A673 (cell line): ENCODE results near the gene SETD3. TPM values are rescaled to one million over a fixed set of nuclear protein-coding genes. Genes with fewer than 3 reads are reported as not detected.

Experiments used
- BruUV-seq: library from RNA; stranded (reverse); fragments of 400-500 nt; replicated peaks from 2 replicates; lab custom pipeline; 2021; lab: Mats Ljungman, UMichigan
- CTCF ChIA-PET: fragments of 300-600 bp; sonication (Branson Sonifier 250); formaldehyde crosslinking; loops from one replicate; lab custom pipeline; 2022; ENCODE audit warnings: antibody characterized with exemption; lab: Charles Lee
- POLR2A ChIA-PET: fragments of 300-600 bp; sonication (Branson Sonifier 250); formaldehyde crosslinking; loops from one replicate; lab custom pipeline; 2022; ENCODE audit warnings: antibody characterized with exemption; ENCODE audit not compliant: low non-redundant PET; lab: Charles Lee
- DNase-seq: peaks from one replicate; pipeline ENCODE4 v3.0.0-alpha.2; 2015; ENCODE audit warnings: low spot score
- H3K27ac ChIP-seq: fragments of 200-600 bp; sonication (generic); 2 replicates; pipeline ENCODE4 v1.5.1; 2016; ENCODE audit warnings: mixed run types, low read depth, mild to moderate bottlenecking, mixed read lengths, antibody characterized with exemption, low read length; ENCODE audit not compliant: poor library complexity, severe bottlenecking
- H3K27me3 ChIP-seq: fragments of 200-600 bp; sonication (generic); replicated peaks from 2 replicates; pipeline ENCODE4 v1.6.1; 2017; ENCODE audit warnings: mixed run types, low read depth, mild to moderate bottlenecking, mixed read lengths, antibody characterized with exemption, low read length; ENCODE audit not compliant: insufficient read depth, poor library complexity
- H3K36me3 ChIP-seq: fragments of 200-600 bp; sonication (generic); 2 replicates; pipeline ENCODE4 v1.6.1; 2016; ENCODE audit warnings: mixed run types, mild to moderate bottlenecking, mixed read lengths, antibody characterized with exemption, low read length; ENCODE audit not compliant: insufficient read depth, poor library complexity, severe bottlenecking
- H3K4me1 ChIP-seq: fragments of 200-600 bp; sonication (generic); 2 replicates; pipeline ENCODE4 v1.6.1; 2017; ENCODE audit warnings: mixed run types, mild to moderate bottlenecking, mixed read lengths, antibody characterized with exemption, low read length; ENCODE audit not compliant: insufficient read depth, poor library complexity, severe bottlenecking
- H3K4me3 ChIP-seq: fragments of 200-600 bp; sonication (generic); 2 replicates; pipeline ENCODE4 v1.5.1; 2016; ENCODE audit warnings: low read depth, mixed run types, mild to moderate bottlenecking, mixed read lengths, low read length; ENCODE audit not compliant: poor library complexity, severe bottlenecking
- H3K9me3 ChIP-seq: fragments of 200-600 bp; sonication (generic); 2 replicates; pipeline ENCODE4 v1.6.1; 2016; ENCODE audit warnings: mixed run types, low read depth, mild to moderate bottlenecking, mixed read lengths, antibody characterized with exemption, low read length; ENCODE audit not compliant: poor library complexity, severe bottlenecking
- EZH2 ChIP-seq: fragments of 200-600 bp; sonication (generic); IDR thresholded peaks from 2 replicates; pipeline ENCODE4 v1.6.1; 2017; ENCODE audit warnings: borderline replicate concordance, low read depth, mild to moderate bottlenecking, mixed read lengths, antibody characterized with exemption, low read length; ENCODE audit not compliant: poor library complexity, severe bottlenecking
- intact Hi-C: fragments of 100-400 bp; cut with micrococcal nuclease; formaldehyde crosslinking; loops from one replicate; pipeline ENCODE4 v1.10.0; 2022; ENCODE audit not compliant: unreplicated experiment
- total RNA-seq: library from RNA; stranded (reverse); gene quantifications from 2 replicates; pipeline ENCODE4 v1.2.3, GENCODE V29; 2021
- TF ChIP-seq, protein P1 (sequence below): fragments of 300-800, 200-600 bp; sonication (generic); conservative IDR thresholded peaks from 2 replicates; pipeline ENCODE4 v1.5.1; 2017; ENCODE audit warnings: low read depth, mild to moderate bottlenecking, antibody characterized with exemption, low read length, moderate library complexity, mixed read lengths

SETD3 gene
- total RNA-seq, 1 experiment from 2014 or later, result 46.4 TPM

DNA sequence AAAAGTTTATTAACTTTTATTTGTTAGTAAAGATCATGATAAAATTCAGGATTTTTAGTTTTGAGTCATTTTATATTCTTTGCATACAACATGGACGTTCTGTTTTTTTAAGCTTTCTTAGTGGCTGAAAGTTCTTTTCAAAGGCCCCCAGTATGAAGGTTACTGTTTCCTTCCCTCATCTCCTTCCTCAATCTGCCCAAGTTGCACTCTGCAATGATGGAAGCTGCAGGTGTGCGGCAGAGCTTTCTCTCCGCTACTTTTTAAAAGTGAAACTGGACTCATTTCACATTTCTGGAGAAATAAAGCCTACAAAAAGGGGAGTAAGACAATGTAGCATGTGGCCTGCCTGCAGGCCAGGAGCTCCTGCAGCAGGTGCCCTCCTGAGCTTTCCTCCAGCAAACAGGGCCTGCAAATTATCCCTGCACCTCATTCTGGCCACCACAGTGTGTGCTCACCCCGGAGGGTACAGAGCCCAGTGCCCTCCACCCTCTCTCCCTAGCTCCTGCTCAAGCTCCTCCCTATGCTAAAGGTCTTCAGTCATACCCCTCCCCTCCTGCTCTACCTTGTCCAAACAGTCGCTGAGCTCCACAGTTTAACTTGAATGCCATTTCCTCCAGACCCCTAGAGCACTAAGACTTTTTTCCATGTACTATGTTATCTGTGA, 78.9 kb downstream of the SETD3 start:
- CTCF ChIA-PET, result interaction anchor here (0.8 kb wide), 1 partner anchor 9 kb away, joined by 3 read pairs; no protein-coding TSS in a partner anchor
- no peak for DNase-seq
- Histone ChIP-seq H3K4me1 (no peaks in the 10 kb centered on the region), H3K27me3 (no peaks in the 10 kb centered on the region), H3K9me3 (no peaks in the 10 kb centered on the region), H3K27ac (no peak overlapping the region), H3K36me3 (peaks cover 16% of the 10 kb centered on the region), H3K4me3 (no peak overlapping the region)
- no TSS peak for BruUV-seq
- POLR2A ChIA-PET, result no interaction called here
- TF ChIP-seq, protein P1, sequence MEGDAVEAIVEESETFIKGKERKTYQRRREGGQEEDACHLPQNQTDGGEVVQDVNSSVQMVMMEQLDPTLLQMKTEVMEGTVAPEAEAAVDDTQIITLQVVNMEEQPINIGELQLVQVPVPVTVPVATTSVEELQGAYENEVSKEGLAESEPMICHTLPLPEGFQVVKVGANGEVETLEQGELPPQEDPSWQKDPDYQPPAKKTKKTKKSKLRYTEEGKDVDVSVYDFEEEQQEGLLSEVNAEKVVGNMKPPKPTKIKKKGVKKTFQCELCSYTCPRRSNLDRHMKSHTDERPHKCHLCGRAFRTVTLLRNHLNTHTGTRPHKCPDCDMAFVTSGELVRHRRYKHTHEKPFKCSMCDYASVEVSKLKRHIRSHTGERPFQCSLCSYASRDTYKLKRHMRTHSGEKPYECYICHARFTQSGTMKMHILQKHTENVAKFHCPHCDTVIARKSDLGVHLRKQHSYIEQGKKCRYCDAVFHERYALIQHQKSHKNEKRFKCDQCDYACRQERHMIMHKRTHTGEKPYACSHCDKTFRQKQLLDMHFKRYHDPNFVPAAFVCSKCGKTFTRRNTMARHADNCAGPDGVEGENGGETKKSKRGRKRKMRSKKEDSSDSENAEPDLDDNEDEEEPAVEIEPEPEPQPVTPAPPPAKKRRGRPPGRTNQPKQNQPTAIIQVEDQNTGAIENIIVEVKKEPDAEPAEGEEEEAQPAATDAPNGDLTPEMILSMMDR, result no peak
- TF ChIP-seq EZH2, result no peak
- intact Hi-C loops, result no loop called here

DNA sequence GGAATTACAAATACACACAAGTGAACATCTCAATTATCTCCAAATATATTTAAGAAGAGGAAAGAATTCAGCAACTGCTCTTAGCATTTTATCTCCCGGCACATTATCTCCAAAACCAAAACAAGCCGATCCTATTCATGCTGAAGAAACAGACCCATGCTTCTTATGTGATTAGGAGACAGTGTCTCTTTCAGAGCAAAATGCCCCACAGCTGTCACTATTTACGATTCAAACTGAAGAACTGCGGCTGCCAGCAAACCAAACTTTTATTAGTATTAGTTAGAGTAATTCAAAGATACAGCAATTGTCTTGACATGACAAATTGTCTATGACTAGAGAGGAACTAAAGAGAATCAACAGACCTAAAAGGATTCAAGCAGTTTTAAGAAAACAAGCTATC, 79.4 kb downstream of the SETD3 start:
- CTCF ChIA-PET, result interaction anchor here (0.8 kb wide), 1 partner anchor 8 kb away, joined by 3 read pairs; no protein-coding TSS in a partner anchor
- no peak for DNase-seq
- Histone ChIP-seq H3K4me3 (no peak overlapping the region), H3K4me1 (no peaks in the 10 kb centered on the region), H3K36me3 (peaks cover 16% of the 10 kb centered on the region), H3K27me3 (no peaks in the 10 kb centered on the region), H3K27ac (no peak overlapping the region), H3K9me3 (no peaks in the 10 kb centered on the region)
- no TSS peak for BruUV-seq
- no peak for TF ChIP-seq EZH2
- TF ChIP-seq, protein P1, result no peak
- intact Hi-C loops, result no loop called here
- POLR2A ChIA-PET, result no interaction called here

DNA sequence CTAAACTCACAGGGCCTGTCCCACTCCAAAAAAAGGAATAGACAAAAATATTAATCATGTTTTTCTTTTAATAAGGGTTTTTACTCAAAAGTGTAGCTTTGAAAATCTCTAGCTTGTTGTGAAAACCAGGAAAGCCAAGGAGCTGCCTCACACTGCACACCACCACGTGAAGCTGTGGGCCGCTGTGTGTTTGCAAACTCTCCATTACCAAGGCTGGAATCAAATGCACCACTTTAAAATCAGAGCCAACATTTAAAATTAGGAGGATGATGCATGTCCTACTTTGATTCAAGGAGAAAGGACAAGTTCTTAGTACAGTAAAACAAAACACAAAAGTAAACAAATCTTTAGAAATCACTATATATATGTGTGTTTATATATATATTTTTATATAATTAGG, 83.0 kb downstream of the SETD3 start:
- POLR2A ChIA-PET, result no interaction called here
- intact Hi-C loops, result loop anchor here (10.0 kb wide), 1 partner anchor 227 kb away; no protein-coding TSS in a partner anchor
- Histone ChIP-seq H3K4me3 (no peak overlapping the region), H3K36me3 (peaks cover 16% of the 10 kb centered on the region), H3K27me3 (no peaks in the 10 kb centered on the region), H3K4me1 (peaks cover 1% of the 10 kb centered on the region), H3K27ac (no peak overlapping the region), H3K9me3 (no peaks in the 10 kb centered on the region)
- no peak for DNase-seq
- TF ChIP-seq, protein P1, result no peak
- no peak for TF ChIP-seq EZH2
- CTCF ChIA-PET, result no interaction called here
- no TSS peak for BruUV-seq
